HL-60 (cell line): ENCODE data around the gene CCNT1.

Experiments
- SPI1 ChIP-seq: IDR thresholded peaks from 2 replicates; pipeline ENCODE4 v1.6.1; 2012; ENCODE audit warnings: low read depth, mild to moderate bottlenecking, borderline replicate concordance
- TF ChIP-seq, protein P1 (sequence below): IDR thresholded peaks from one replicate; pipeline ENCODE4 v1.5.1; 2011; ENCODE audit warnings: low read length, control low read depth, inconsistent platforms; ENCODE audit not compliant: insufficient read depth

DNA sequence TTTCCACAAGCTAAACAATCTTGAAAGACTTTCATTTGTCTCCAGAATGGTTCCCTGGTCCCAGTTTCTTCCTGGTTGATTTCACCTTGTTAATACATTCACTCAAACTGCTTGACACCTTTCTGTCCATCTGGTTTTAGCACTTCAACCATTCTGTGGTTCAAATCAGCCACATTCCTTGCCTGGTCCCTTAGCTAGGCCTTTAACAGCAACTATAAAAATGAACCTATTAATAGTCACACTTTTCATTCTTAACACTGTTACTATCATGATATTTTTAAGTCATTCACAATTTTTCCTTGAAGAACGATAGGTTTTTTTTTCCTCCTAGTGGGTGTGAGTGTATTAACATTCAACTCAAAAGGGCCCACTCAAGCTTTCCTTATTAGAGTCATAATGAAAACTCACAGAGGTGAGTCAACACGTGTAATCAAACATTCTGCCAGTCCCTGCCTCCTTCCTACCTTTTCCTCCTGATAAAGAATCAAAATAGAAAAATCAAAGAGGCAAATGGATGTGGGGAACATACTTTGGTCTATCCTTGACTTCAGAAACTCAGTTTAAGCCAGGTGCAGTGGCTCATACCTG, 34.4 kb upstream of the CCNT1 start:
- no peak for TF ChIP-seq SPI1
- TF ChIP-seq, protein P1, sequence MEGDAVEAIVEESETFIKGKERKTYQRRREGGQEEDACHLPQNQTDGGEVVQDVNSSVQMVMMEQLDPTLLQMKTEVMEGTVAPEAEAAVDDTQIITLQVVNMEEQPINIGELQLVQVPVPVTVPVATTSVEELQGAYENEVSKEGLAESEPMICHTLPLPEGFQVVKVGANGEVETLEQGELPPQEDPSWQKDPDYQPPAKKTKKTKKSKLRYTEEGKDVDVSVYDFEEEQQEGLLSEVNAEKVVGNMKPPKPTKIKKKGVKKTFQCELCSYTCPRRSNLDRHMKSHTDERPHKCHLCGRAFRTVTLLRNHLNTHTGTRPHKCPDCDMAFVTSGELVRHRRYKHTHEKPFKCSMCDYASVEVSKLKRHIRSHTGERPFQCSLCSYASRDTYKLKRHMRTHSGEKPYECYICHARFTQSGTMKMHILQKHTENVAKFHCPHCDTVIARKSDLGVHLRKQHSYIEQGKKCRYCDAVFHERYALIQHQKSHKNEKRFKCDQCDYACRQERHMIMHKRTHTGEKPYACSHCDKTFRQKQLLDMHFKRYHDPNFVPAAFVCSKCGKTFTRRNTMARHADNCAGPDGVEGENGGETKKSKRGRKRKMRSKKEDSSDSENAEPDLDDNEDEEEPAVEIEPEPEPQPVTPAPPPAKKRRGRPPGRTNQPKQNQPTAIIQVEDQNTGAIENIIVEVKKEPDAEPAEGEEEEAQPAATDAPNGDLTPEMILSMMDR, result no peak
